ENCODE data around the gene LRRTM2.
A peak's percentile ranks its signal among the peaks of the same experiment; 100 is the strongest.

The LRRTM2 gene

GRCh38 chr5:138875946-138876345 is 811 bp upstream of the LRRTM2 start:
- in situ Hi-C loops (cut with HindIII; ENCODE audit: low sequenced_read_pairs), result no loop called here
- TF ChIP-seq, protein P1, sequence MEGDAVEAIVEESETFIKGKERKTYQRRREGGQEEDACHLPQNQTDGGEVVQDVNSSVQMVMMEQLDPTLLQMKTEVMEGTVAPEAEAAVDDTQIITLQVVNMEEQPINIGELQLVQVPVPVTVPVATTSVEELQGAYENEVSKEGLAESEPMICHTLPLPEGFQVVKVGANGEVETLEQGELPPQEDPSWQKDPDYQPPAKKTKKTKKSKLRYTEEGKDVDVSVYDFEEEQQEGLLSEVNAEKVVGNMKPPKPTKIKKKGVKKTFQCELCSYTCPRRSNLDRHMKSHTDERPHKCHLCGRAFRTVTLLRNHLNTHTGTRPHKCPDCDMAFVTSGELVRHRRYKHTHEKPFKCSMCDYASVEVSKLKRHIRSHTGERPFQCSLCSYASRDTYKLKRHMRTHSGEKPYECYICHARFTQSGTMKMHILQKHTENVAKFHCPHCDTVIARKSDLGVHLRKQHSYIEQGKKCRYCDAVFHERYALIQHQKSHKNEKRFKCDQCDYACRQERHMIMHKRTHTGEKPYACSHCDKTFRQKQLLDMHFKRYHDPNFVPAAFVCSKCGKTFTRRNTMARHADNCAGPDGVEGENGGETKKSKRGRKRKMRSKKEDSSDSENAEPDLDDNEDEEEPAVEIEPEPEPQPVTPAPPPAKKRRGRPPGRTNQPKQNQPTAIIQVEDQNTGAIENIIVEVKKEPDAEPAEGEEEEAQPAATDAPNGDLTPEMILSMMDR (IDR thresholded peaks at IDR 0.05; ENCODE audit: low read depth, low read length, missing control alignments), result no peak
- no peak overlapping the region for H3K4me3 ChIP-seq (ENCODE audit: low read depth, low read length)
- DNase-seq (ENCODE audit: low read depth), result no peak

GRCh38 chr5:138875552-138875875 is 379 bp upstream of the LRRTM2 start:
- in situ Hi-C loops (cut with HindIII; ENCODE audit: low sequenced_read_pairs), result no loop called here

GRCh38 chr5:138874241-138874640 is 894 bp downstream of the LRRTM2 start:
- H3K4me3 ChIP-seq (ENCODE audit: low read depth, low read length), result peak overlapping the region; percentile 37
- in situ Hi-C loops (cut with HindIII; ENCODE audit: low sequenced_read_pairs), result no loop called here
- no peak for DNase-seq (ENCODE audit: low read depth)
- TF ChIP-seq, protein P1 (IDR thresholded peaks at IDR 0.05; ENCODE audit: low read depth, low read length, missing control alignments), result peak; percentile 13

More at GRCh38 chr5:138875552-138875875, 379 bp upstream of the LRRTM2 start:
- no peak for DNase-seq (ENCODE audit: low read depth)
- peak overlapping the region; percentile 37 for H3K4me3 ChIP-seq (ENCODE audit: low read depth, low read length)
- TF ChIP-seq, protein P1 (IDR thresholded peaks at IDR 0.05; ENCODE audit: low read depth, low read length, missing control alignments), result no peak

GRCh38 chr5:138873466-138874221 is 1.5 kb downstream of the LRRTM2 start:
- no peak for DNase-seq (ENCODE audit: low read depth)
- H3K4me3 ChIP-seq (ENCODE audit: low read depth, low read length), result peak overlapping the region; percentile 37
- in situ Hi-C loops (cut with HindIII; ENCODE audit: low sequenced_read_pairs), result no loop called here
- TF ChIP-seq, protein P1 (IDR thresholded peaks at IDR 0.05; ENCODE audit: low read depth, low read length, missing control alignments), result no peak

DNA sequence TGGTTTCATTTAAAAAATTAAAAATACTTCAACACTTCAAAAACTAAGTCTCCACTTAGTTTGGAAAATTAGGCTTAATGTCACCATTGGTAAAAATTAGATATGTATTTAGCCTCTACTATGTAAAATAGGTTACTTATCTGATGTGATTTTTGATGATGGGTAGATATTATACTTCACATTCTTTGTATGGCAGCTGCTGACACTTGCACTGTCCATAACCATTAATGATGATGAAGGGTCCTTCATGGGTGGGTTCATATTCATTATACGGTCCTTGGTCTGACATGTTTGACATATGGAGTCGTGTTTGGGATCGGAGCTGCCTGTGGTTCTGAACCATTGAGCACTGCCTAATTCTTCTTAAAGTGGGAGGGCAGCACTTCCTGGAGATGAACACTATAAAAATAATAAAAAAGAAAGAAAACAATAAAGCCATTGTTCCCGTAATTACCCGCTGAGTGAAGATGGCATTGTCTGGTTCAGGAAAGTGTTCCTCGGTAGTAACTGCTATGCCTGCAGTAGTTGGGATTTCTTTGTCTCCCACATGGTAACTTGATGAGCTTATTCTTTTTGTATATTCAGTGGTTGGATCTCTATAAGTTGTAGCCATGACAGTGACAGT is 2.2 kb downstream of the LRRTM2 start:
- in situ Hi-C loops (cut with HindIII; ENCODE audit: low sequenced_read_pairs), result no loop called here
- no peak for DNase-seq (ENCODE audit: low read depth)
- TF ChIP-seq, protein P1 (IDR thresholded peaks at IDR 0.05; ENCODE audit: low read depth, low read length, missing control alignments), result no peak
- peak overlapping the region; percentile 8 for H3K4me3 ChIP-seq (ENCODE audit: low read depth, low read length)

DNA sequence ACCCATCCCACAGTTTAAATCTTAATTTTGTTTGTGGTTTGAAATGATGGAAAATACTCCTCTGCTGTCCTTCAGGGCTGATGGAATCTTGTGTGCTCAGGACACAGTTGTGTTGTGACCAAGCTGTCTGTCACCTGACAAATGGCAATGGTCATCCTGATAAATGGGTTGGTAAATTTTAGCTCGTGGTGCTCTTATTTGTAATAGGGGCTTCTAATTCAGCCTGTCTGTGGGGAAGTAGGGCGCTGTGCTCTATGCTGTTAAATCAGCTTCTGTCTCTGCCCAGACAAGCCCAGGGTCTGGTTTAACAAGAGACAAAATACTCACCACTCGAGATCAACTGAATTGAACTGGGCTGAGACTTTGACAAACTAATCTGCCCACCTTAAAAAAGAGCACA is 4.5 kb downstream of the LRRTM2 start:
- TF ChIP-seq, protein P1 (IDR thresholded peaks at IDR 0.05; ENCODE audit: low read depth, low read length, missing control alignments), result no peak
- H3K4me3 ChIP-seq (ENCODE audit: low read depth, low read length), result no peak overlapping the region
- in situ Hi-C loops (cut with HindIII; ENCODE audit: low sequenced_read_pairs), result no loop called here
- no peak for DNase-seq (ENCODE audit: low read depth)

All from astrocyte of the cerebellum (primary cell).